ENCODE data around the gene HEATR3. TPM values are rescaled to one million over a fixed set of nuclear protein-coding genes. Genes with fewer than 3 reads are reported as not detected.

HEATR3 gene
- total and polyA plus RNA-seq, 9 donors: 11.2 to 19.0 (median 15.2) TPM

- Histone ChIP-seq H3K9me3 (replicated peaks; ENCODE audit: control insufficient read depth, low read depth, low read length) (no peaks in the 10 kb centered on the region), H3K27ac (ENCODE audit: low read length) (no peak overlapping the region), H3K27me3 (ENCODE audit: control insufficient read depth, insufficient read depth, low read length) (no peaks in the 10 kb centered on the region), H3K4me1 (ENCODE audit: control insufficient read depth, insufficient read depth, low read length) (no peaks in the 10 kb centered on the region), H3K4me3 (ENCODE audit: low read length) (no peak overlapping the region), H3K36me3 (ENCODE audit: control insufficient read depth, insufficient read depth, low read length) (no peaks in the 10 kb centered on the region)
- DNase-seq: no peak
- no CpG with 5 or more reads among the region's 2 CpGs for WGBS (ENCODE audit: insufficient coverage)
Observed at GRCh38 chr16:50047864-50048263, 17.9 kb upstream of the HEATR3 start.

DNA sequence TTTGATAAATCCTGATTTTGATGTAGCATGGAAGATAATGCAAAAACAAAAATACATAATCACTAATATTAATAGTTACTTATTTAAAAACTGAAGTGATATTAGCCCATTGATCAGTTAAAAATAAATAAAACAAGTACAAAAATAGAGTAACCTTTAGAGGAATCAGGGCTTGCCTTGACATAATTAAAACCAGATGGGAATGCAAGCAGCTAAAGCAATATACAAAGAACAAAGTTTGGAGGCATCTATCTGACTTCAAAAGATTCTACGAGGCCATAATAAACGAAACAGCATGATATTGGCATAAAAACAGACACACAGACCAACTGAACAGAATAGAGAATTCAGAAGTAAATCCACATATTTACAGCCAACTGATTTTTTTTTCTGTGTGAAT is 15.0 kb upstream of the HEATR3 start:
- Histone ChIP-seq H3K4me3 (ENCODE audit: low read length) (no peak overlapping the region), H3K9me3 (replicated peaks; ENCODE audit: control insufficient read depth, low read depth, low read length) (peaks cover 2% of the 10 kb centered on the region), H3K27me3 (ENCODE audit: control insufficient read depth, insufficient read depth, low read length) (no peaks in the 10 kb centered on the region), H3K27ac (ENCODE audit: low read length) (no peak overlapping the region), H3K4me1 (ENCODE audit: control insufficient read depth, insufficient read depth, low read length) (no peaks in the 10 kb centered on the region), H3K36me3 (ENCODE audit: control insufficient read depth, insufficient read depth, low read length) (no peaks in the 10 kb centered on the region)
- DNase-seq: no peak
- WGBS (ENCODE audit: insufficient coverage): no CpG with 5 or more reads among the region's 2 CpGs

GRCh38 chr16:50056226-50056625 is 9.5 kb upstream of the HEATR3 start:
- peaks cover 2% of the 10 kb centered on the region for H3K9me3 ChIP-seq (replicated peaks; ENCODE audit: control insufficient read depth, low read depth, low read length)
- no peaks in the 10 kb centered on the region for H3K4me1 ChIP-seq (ENCODE audit: control insufficient read depth, insufficient read depth, low read length)
- H3K36me3 ChIP-seq (ENCODE audit: control insufficient read depth, insufficient read depth, low read length): no peaks in the 10 kb centered on the region
- no CpG with 5 or more reads among the region's 4 CpGs for WGBS (ENCODE audit: insufficient coverage)
- no peak overlapping the region for H3K4me3 ChIP-seq (ENCODE audit: low read length)
- no peak overlapping the region for H3K27ac ChIP-seq (ENCODE audit: low read length)
- DNase-seq: no peak
- no peaks in the 10 kb centered on the region for H3K27me3 ChIP-seq (ENCODE audit: control insufficient read depth, insufficient read depth, low read length)

GRCh38 chr16:50058091-50058771 is 7.5 kb upstream of the HEATR3 start:
- no peaks in the 10 kb centered on the region for H3K4me1 ChIP-seq (ENCODE audit: control insufficient read depth, insufficient read depth, low read length)
- DNase-seq: no peak
- H3K27ac ChIP-seq (ENCODE audit: low read length): no peak overlapping the region
- no peaks in the 10 kb centered on the region for H3K27me3 ChIP-seq (ENCODE audit: control insufficient read depth, insufficient read depth, low read length)
- H3K36me3 ChIP-seq (ENCODE audit: control insufficient read depth, insufficient read depth, low read length): no peaks in the 10 kb centered on the region
- 91% methylated on average over 20 of the region's 28 CpGs for WGBS (ENCODE audit: insufficient coverage)
- H3K9me3 ChIP-seq (replicated peaks; ENCODE audit: control insufficient read depth, low read depth, low read length): peaks cover 2% of the 10 kb centered on the region
- no peak overlapping the region for H3K4me3 ChIP-seq (ENCODE audit: low read length)

GRCh38 chr16:50059111-50059510 is 6.7 kb upstream of the HEATR3 start:
- no peaks in the 10 kb centered on the region for H3K27me3 ChIP-seq (ENCODE audit: control insufficient read depth, insufficient read depth, low read length)
- peaks cover 2% of the 10 kb centered on the region for H3K9me3 ChIP-seq (replicated peaks; ENCODE audit: control insufficient read depth, low read depth, low read length)
- H3K27ac ChIP-seq (ENCODE audit: low read length): no peak overlapping the region
- DNase-seq: no peak
- no peak overlapping the region for H3K4me3 ChIP-seq (ENCODE audit: low read length)
- WGBS (ENCODE audit: insufficient coverage): 93% methylated on average over 5 of the region's 10 CpGs
- H3K36me3 ChIP-seq (ENCODE audit: control insufficient read depth, insufficient read depth, low read length): no peaks in the 10 kb centered on the region
- H3K4me1 ChIP-seq (ENCODE audit: control insufficient read depth, insufficient read depth, low read length): no peaks in the 10 kb centered on the region

- WGBS (ENCODE audit: insufficient coverage): 57% methylated on average over 2 of the region's 3 CpGs
- DNase-seq: no peak
- H3K27me3 ChIP-seq (ENCODE audit: control insufficient read depth, insufficient read depth, low read length): no peaks in the 10 kb centered on the region
- H3K4me3 ChIP-seq (ENCODE audit: low read length): no peak overlapping the region
- H3K27ac ChIP-seq (ENCODE audit: low read length): no peak overlapping the region
- no peaks in the 10 kb centered on the region for H3K36me3 ChIP-seq (ENCODE audit: control insufficient read depth, insufficient read depth, low read length)
- H3K4me1 ChIP-seq (ENCODE audit: control insufficient read depth, insufficient read depth, low read length): no peaks in the 10 kb centered on the region
- peaks cover 2% of the 10 kb centered on the region for H3K9me3 ChIP-seq (replicated peaks; ENCODE audit: control insufficient read depth, low read depth, low read length)
Observed at GRCh38 chr16:50059669-50060068, 6.1 kb upstream of the HEATR3 start.

DNA sequence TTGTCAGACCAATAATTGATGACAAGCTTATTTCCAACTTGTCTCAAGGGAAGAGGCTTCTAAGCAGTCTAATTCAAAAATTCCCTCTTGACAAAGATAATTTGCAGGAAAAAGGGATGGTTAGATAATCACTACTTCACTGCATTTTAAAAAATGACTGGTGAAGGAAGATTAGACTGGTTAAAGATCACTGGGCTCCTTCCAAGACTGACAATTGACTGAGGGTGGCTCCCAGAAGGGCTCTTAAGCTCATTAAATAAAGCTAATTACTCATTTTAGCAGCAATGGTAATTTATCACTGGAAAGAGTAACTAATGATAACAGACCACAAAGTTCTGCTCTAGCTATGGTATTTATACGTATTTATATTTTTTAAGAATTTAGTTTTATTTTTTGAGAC is 4.4 kb upstream of the HEATR3 start:
- no CpG with 5 or more reads among the region's 1 CpG for WGBS (ENCODE audit: insufficient coverage)
- H3K27me3 ChIP-seq (ENCODE audit: control insufficient read depth, insufficient read depth, low read length): no peaks in the 10 kb centered on the region
- H3K27ac ChIP-seq (ENCODE audit: low read length): no peak overlapping the region
- DNase-seq: no peak
- no peaks in the 10 kb centered on the region for H3K36me3 ChIP-seq (ENCODE audit: control insufficient read depth, insufficient read depth, low read length)
- peaks cover 3% of the 10 kb centered on the region for H3K4me1 ChIP-seq (ENCODE audit: control insufficient read depth, insufficient read depth, low read length)
- H3K9me3 ChIP-seq (replicated peaks; ENCODE audit: control insufficient read depth, low read depth, low read length): no peaks in the 10 kb centered on the region
- H3K4me3 ChIP-seq (ENCODE audit: low read length): no peak overlapping the region

DNA sequence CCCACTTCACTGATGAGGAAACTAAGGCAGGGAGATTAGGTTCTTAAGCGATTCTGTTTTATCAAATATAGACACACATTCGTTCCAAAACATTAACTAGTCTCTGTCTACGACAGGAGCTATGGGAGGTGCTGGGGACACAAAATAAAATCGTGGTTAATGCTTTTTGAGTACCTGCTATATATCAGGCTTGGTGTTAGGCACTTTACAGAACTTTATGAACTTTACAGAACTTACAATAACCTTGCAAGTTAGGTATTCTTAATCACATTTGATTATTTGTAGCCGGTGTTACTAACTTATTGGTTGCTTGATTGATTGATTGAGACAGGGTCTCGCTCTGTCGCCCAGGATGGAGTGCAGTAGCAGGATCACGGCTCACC is 538 bp upstream of the HEATR3 start:
- WGBS (ENCODE audit: insufficient coverage): 80% methylated on average over 2 of the region's 8 CpGs
- Histone ChIP-seq H3K27ac (ENCODE audit: low read length) (peak overlapping the region; percentile 84), H3K4me3 (ENCODE audit: low read length) (peak overlapping the region; percentile 29)

DNA sequence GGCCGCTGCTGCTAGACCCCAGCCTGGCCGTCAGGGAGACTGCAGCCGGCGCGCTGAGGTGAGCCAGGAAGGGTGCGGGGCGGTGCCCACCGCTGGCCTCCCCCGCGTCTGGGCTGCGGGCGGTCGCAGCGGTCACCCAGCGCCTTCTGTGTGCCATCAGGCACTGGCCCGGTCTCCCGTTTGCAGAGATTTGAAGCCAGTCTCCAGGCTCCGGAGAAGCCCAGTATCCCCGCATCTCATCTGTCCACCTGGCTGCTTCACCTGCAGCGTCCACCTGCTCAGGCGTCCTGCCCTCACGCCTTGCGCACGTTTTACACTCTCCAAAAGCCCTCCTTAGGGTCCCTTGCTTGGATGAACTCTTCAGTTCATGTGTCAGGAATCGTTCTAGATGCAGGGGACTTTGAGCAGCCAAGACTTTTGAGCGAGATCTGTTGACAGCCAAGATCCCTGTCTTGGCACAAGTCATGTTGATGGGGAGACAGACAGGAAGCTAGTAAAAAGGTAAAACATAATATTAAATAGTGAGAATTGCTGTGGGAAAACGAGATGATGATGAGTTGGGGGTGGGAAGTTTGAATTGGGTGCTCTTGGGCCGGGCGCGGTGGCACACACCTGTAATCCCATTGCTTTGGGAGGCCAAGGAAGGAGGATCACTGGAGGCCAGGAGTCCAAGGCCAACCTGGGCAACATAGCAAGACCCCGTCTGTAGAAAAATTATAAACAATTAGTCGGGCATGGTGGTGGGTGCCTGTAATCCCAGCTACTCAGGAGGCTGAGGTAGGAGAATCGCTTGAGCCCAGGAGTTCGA is 916 bp downstream of the HEATR3 start:
- WGBS (ENCODE audit: insufficient coverage): 22% methylated on average over 32 of the region's 34 CpGs
- no peak overlapping the region for H3K27ac ChIP-seq (ENCODE audit: low read length)

More for the DNA sequence above, 538 bp upstream of the HEATR3 start:
- peaks cover 3% of the 10 kb centered on the region for H3K36me3 ChIP-seq (ENCODE audit: control insufficient read depth, insufficient read depth, low read length)
- no peaks in the 10 kb centered on the region for H3K27me3 ChIP-seq (ENCODE audit: control insufficient read depth, insufficient read depth, low read length)
- H3K9me3 ChIP-seq (replicated peaks; ENCODE audit: control insufficient read depth, low read depth, low read length): no peaks in the 10 kb centered on the region
- no peak for DNase-seq
- H3K4me1 ChIP-seq (ENCODE audit: control insufficient read depth, insufficient read depth, low read length): peaks cover 20% of the 10 kb centered on the region

DNA sequence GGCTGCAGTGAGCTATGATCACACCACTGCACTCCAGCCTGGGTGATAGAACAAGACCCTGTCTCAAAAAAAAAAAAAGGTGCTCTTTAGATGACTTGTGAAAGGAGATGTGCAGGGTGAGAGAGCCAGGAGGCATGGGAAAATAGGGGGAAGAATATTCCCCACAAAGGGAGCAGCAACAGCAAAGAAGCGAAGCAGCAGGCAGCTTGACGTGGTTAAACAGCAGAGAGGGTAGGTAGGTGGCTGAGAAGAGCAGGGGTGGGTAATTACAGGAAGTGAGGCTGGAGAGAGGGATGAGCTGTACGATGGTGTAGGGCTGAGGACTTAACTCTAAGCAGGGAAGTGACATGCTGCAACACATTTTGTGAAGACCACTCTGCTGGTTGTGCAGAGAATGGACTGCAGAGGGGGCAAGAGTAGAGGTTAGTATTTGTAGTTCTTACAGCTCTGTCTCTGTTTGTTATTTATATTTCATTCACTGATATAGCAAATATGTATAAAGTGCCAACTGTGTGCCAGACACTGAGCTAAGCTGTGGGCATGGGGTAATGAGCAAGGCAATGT is 1.6 kb downstream of the HEATR3 start:
- peaks cover 20% of the 10 kb centered on the region for H3K4me1 ChIP-seq (ENCODE audit: control insufficient read depth, insufficient read depth, low read length)
- no peak overlapping the region for H3K27ac ChIP-seq (ENCODE audit: low read length)
- 40% methylated on average over 3 of the region's 3 CpGs for WGBS (ENCODE audit: insufficient coverage)
- no peaks in the 10 kb centered on the region for H3K27me3 ChIP-seq (ENCODE audit: control insufficient read depth, insufficient read depth, low read length)
- peak; percentile 53 for DNase-seq
- H3K36me3 ChIP-seq (ENCODE audit: control insufficient read depth, insufficient read depth, low read length): peaks cover 9% of the 10 kb centered on the region
- no peak overlapping the region for H3K4me3 ChIP-seq (ENCODE audit: low read length)
- no peaks in the 10 kb centered on the region for H3K9me3 ChIP-seq (replicated peaks; ENCODE audit: control insufficient read depth, low read depth, low read length)

More for the DNA sequence above, 916 bp downstream of the HEATR3 start:
- H3K4me3 ChIP-seq (ENCODE audit: low read length): peak overlapping the region; percentile 67
- H3K4me1 ChIP-seq (ENCODE audit: control insufficient read depth, insufficient read depth, low read length): peaks cover 20% of the 10 kb centered on the region
- DNase-seq: peak; percentile 19
- H3K27me3 ChIP-seq (ENCODE audit: control insufficient read depth, insufficient read depth, low read length): no peaks in the 10 kb centered on the region
- H3K9me3 ChIP-seq (replicated peaks; ENCODE audit: control insufficient read depth, low read depth, low read length): no peaks in the 10 kb centered on the region
- peaks cover 9% of the 10 kb centered on the region for H3K36me3 ChIP-seq (ENCODE audit: control insufficient read depth, insufficient read depth, low read length)

Measured in muscle of leg (tissue), 11 donors.